A549 (cell line): ENCODE data around the gene DFFB. TPM values are rescaled to one million over a fixed set of nuclear protein-coding genes. Genes with fewer than 3 reads are reported as not detected.

Source experiments
- ATAC-seq, 2 experiments: fragments of 200-7000 bp in 1 of 2; fragments of >200 bp in 1 of 2; cut with Nextera tagmentation in 1 of 2; cut with Tn5 transposase in 1 of 2; 3 replicates each; pipeline versions ENCODE4 v1.8.0 to v1.9.1; 2018 to 2020; ENCODE audit warnings: mild to moderate bottlenecking in 1 of 2, moderate library complexity in 1 of 2
- CTCF ChIA-PET: fragments of 300-600 bp; sonication (Branson Sonifier 250); formaldehyde crosslinking; extraction: SDS; loops from one replicate; lab custom pipeline; 2021; ENCODE audit warnings: antibody characterized with exemption, inconsistent platforms; lab: Yijun Ruan, JAX
- POLR2A ChIA-PET: fragments of 350-600 bp; formaldehyde crosslinking; extraction: SDS; loops from one replicate; lab custom pipeline; 2021; ENCODE audit warnings: antibody characterized with exemption, inconsistent platforms; lab: Yijun Ruan, JAX
- DNase-seq, 2 experiments: peaks; one replicate each; pipeline versions ENCODE4 v3.0.0 to v3.0.0-alpha.2; 2011 to 2016; ENCODE audit warnings: low read depth in 1 of 2, low spot score in 1 of 2
- FAIRE-seq: peaks from 2 replicates; lab custom pipeline; 2011; peaks lifted over from hg19 to GRCh38; lab: Jason Lieb, UNC
- H3K27ac ChIP-seq, 2 experiments: fragments of >200 bp; sonication (Bioruptor Twin); formaldehyde crosslinking; 3 replicates each; pipeline ENCODE4 v1.5.1; 2016 to 2017
- H3K4me1 ChIP-seq: fragments of >200 bp; sonication (Bioruptor Twin); formaldehyde crosslinking; 3 replicates; pipeline ENCODE4 v1.6.1; 2016
- H3K4me2 ChIP-seq: fragments of >200 bp; sonication (Bioruptor Twin); formaldehyde crosslinking; 3 replicates; pipeline ENCODE4 v1.6.1; 2016
- H3K4me3 ChIP-seq: fragments of >200 bp; sonication (Bioruptor Twin); formaldehyde crosslinking; 3 replicates; pipeline ENCODE4 v1.5.1; 2016
- H3K9me3 ChIP-seq: fragments of >200 bp; sonication (Bioruptor Twin); formaldehyde crosslinking; 3 replicates; pipeline ENCODE4 v1.6.1; 2016
- BHLHE40 ChIP-seq: IDR thresholded peaks from 2 replicates; pipeline ENCODE4 v1.6.1; 2012; ENCODE audit warnings: low read depth, low read length, inconsistent platforms
- CBX8 ChIP-seq: fragments of 200-600 bp; sonication (generic); IDR thresholded peaks from 2 replicates; pipeline ENCODE4 v1.6.1; 2016
- EHMT2 ChIP-seq: fragments of 200-600 bp; sonication (generic); IDR thresholded peaks from 2 replicates; pipeline ENCODE4 v1.6.1; 2016; ENCODE audit warnings: antibody characterized with exemption, low read depth, mild to moderate bottlenecking, moderate library complexity
- EP300 ChIP-seq, 2 experiments: fragments of >200 bp; sonication (Bioruptor Twin); formaldehyde crosslinking; IDR thresholded peaks; 2 replicates in 1 of 2; 3 replicates in 1 of 2; pipeline ENCODE4 v1.6.1; 2016 to 2017
- FOSL2 ChIP-seq, 2 experiments: fragments of 450-650 bp in 1 of 2; fragments of >200 bp in 1 of 2; sonication (Bioruptor Twin) in 1 of 2; formaldehyde crosslinking; IDR thresholded peaks; 2 replicates each; pipeline versions ENCODE4 v1.5.0 to v1.6.1; 2016 to 2020; ENCODE audit warnings: mild to moderate bottlenecking in 1 of 2, moderate library complexity in 1 of 2
- HDAC2 ChIP-seq: fragments of 200-600 bp; sonication (generic); IDR thresholded peaks from 2 replicates; pipeline ENCODE4 v1.6.1; 2016
- HES2 ChIP-seq: fragments of >200 bp; sonication (Bioruptor Twin); formaldehyde crosslinking; IDR thresholded peaks from 2 replicates; pipeline ENCODE4 v1.6.1; 2016
- HMGXB4 ChIP-seq: fragments of 250-450 bp; sonication (Bioruptor Pico); IDR thresholded peaks from 2 replicates; pipeline ENCODE4 v1.5.0; 2021; ENCODE audit warnings: mild to moderate bottlenecking, moderate library complexity, borderline replicate concordance
- HOXA7 ChIP-seq: fragments of 250-450 bp; sonication (Bioruptor Pico); IDR thresholded peaks from 2 replicates; pipeline ENCODE4 v1.5.0; 2020; ENCODE audit warnings: mild to moderate bottlenecking, moderate library complexity
- MAFK ChIP-seq: fragments of 450-650 bp; IDR thresholded peaks from 2 replicates; pipeline ENCODE4 v1.6.1; 2014; ENCODE audit not compliant: partially characterized antibody
- MAZ ChIP-seq: fragments of 150-350 bp; IDR thresholded peaks from 2 replicates; pipeline ENCODE4 v1.6.1; 2014; ENCODE audit warnings: antibody characterized with exemption, low read depth, low read length, borderline replicate concordance
- MYC ChIP-seq: IDR thresholded peaks from 2 replicates; pipeline ENCODE4 v1.6.1; 2012; ENCODE audit warnings: mild to moderate bottlenecking, inconsistent platforms, low read length, improper control_type of control experiment, borderline replicate concordance
- NFE2L2 ChIP-seq: fragments of 150-350 bp; conservative IDR thresholded peaks from 2 replicates; pipeline ENCODE4 v1.6.1; 2014; ENCODE audit warnings: low read length
- PBX3 ChIP-seq: IDR thresholded peaks from 2 replicates; pipeline ENCODE4 v1.6.1; 2012
- PHF8 ChIP-seq: fragments of 200-600 bp; sonication (generic); IDR thresholded peaks from 2 replicates; pipeline ENCODE4 v1.6.1; 2016; ENCODE audit warnings: low read depth, mild to moderate bottlenecking, antibody characterized with exemption, moderate library complexity, borderline replicate concordance
- POLR2A ChIP-seq: IDR thresholded peaks from 2 replicates; pipeline ENCODE4 v1.6.1; 2012; ENCODE audit warnings: mild to moderate bottlenecking, low read length
- RCOR1 ChIP-seq: fragments of 150-350 bp; IDR thresholded peaks from 2 replicates; pipeline ENCODE4 v1.6.1; 2014; ENCODE audit warnings: antibody characterized with exemption, low read length, low read depth
- RFX5 ChIP-seq: fragments of 450-650 bp; IDR thresholded peaks from 2 replicates; pipeline ENCODE4 v1.7.1; 2014; ENCODE audit warnings: antibody characterized with exemption, mild to moderate bottlenecking, moderate library complexity
- SMC3 ChIP-seq: fragments of >200 bp; sonication (Bioruptor Twin); formaldehyde crosslinking; IDR thresholded peaks from 3 replicates; pipeline ENCODE4 v1.6.1; 2018; ENCODE audit warnings: inconsistent platforms
- ZC3H11A ChIP-seq: fragments of 450-650 bp; IDR thresholded peaks from 2 replicates; pipeline ENCODE4 v1.6.1; 2014; ENCODE audit warnings: antibody characterized with exemption, mild to moderate bottlenecking
- ZFP36 ChIP-seq: fragments of 450-650 bp; IDR thresholded peaks from 2 replicates; pipeline ENCODE4 v1.6.1; 2014; ENCODE audit warnings: borderline replicate concordance; ENCODE audit not compliant: partially characterized antibody
- WGBS: methylation state at CpG from one replicate; pipeline ENCODE4 v1.1.6; 2017; ENCODE audit errors: missing lambda C conversion rate; 5-methylcytosine and 5-hydroxymethylcytosine counted together
- polyA plus RNA-seq, 4 experiments: library from polyadenylated mRNA; depleted of rRNA in 3 of 4; stranded (reverse); fragments of >200 nt; fragmentation: RNase III in 1 of 4; extraction: RNeasy Plus Mini Kit Qiagen cat#74134 plus additional on column Dnase treatment in 1 of 4; gene quantifications; 2 replicates in 3 of 4; 3 replicates in 1 of 4; pipeline ENCODE4 v1.2.3, GENCODE V29; 2011 to 2017

Gene DFFB
- polyA plus RNA-seq, 2 of the 4 experiments (the other 2 are of a cell fraction) = 2.5 to 3.7 TPM

GRCh38 chr1:3819771-3820200 is 37.5 kb upstream of the DFFB start:
- no peak for DNase-seq
- H3K4me2 ChIP-seq = no peak overlapping the region
- POLR2A ChIA-PET = no interaction called here
- H3K4me1 ChIP-seq = no peaks in the 10 kb centered on the region
- TF ChIP-seq PBX3 (no peak), MAZ (no peak), RFX5 (no peak), EHMT2 (no peak), HES2 (no peak), POLR2A (no peak), HMGXB4 (CRISPR knock-in tag) (no peak), SMC3 (no peak), ZC3H11A (no peak), EP300 (IDR thresholded peaks at IDR 0.05) (no peak), FOSL2 (IDR thresholded peaks at IDR 0.05) (no peak), FOSL2 (CRISPR knock-in tag; IDR thresholded peaks at IDR 0.05) (no peak), CBX8 (no peak), MYC (no peak), MAFK (no peak), PHF8 (no peak), NFE2L2 (no peak), HOXA7 (CRISPR knock-in tag) (no peak)
- TF ChIP-seq, all 56 proteins: peak for 0
- FAIRE-seq (no peak), ATAC-seq (no peak)
- H3K9me3 ChIP-seq = no peaks in the 10 kb centered on the region
- no peak overlapping the region for H3K27ac ChIP-seq
- CTCF ChIA-PET = no interaction called here
- WGBS = 77% methylated on average over 10 of the region's 10 CpGs
- no peak overlapping the region for H3K4me3 ChIP-seq

GRCh38 chr1:3820316-3820715 is 37.0 kb upstream of the DFFB start:
- WGBS = 92% methylated on average over 8 of the region's 8 CpGs
- no peak overlapping the region for H3K4me2 ChIP-seq
- CTCF ChIA-PET = no interaction called here
- DNase-seq (no peak), FAIRE-seq (no peak), ATAC-seq (no peak)
- no peak overlapping the region for H3K27ac ChIP-seq
- TF ChIP-seq ZFP36 (no peak), HMGXB4 (CRISPR knock-in tag) (no peak), CBX8 (no peak), BHLHE40 (no peak), RCOR1 (no peak), MAFK (no peak), HDAC2 (no peak)
- TF ChIP-seq, all 56 proteins: peak for 0
- Histone ChIP-seq H3K9me3 (no peaks in the 10 kb centered on the region), H3K4me3 (no peak overlapping the region), H3K4me1 (no peaks in the 10 kb centered on the region)
- POLR2A ChIA-PET = no interaction called here
